Thyroid gland (tissue), 4 donors: ENCODE measurements around the gene ARPC2. TPM values are rescaled to one million over a fixed set of nuclear protein-coding genes. Genes with fewer than 3 reads are reported as not detected.

ENCODE experiments used
- DNase-seq, 2 donors: peaks; one replicate each; pipeline ENCODE4 v3.0.0-alpha.2; 2019
- H3K27ac ChIP-seq, 3 donors: fragments of 200-600 bp; sonication (generic); 1 replicate in 2 of 3; 2 replicates in 1 of 3; pipeline ENCODE4 v1.5.1; 2016 to 2019; ENCODE audit warnings: mild to moderate bottlenecking in 1 of 3, moderate library complexity in 1 of 3
- H3K27me3 ChIP-seq: fragments of 200-600 bp; sonication (generic); one replicate; pipeline ENCODE4 v1.5.1; 2019
- H3K36me3 ChIP-seq, 2 donors: fragments of 200-600 bp; sonication (generic); one replicate each; pipeline ENCODE4 v1.5.1; 2016 to 2019
- H3K4me1 ChIP-seq, 2 donors: fragments of 200-600 bp; sonication (generic); one replicate each; pipeline ENCODE4 v1.5.1; 2017 to 2019
- H3K4me3 ChIP-seq, 3 donors: fragments of 200-600 bp; sonication (generic); replicated peaks in 1 of 3; 1 replicate in 2 of 3; 2 replicates in 1 of 3; pipeline ENCODE4 v1.5.1; 2016; ENCODE audit warnings: mild to moderate bottlenecking in 1 of 3
- H3K9me3 ChIP-seq: fragments of 200-600 bp; sonication (generic); one replicate; pipeline ENCODE4 v1.5.1; 2017
- CTCF ChIP-seq, 6 experiments: fragments of 200-600 bp in 3 of 6; fragments of 450-650 bp in 3 of 6; sonication (generic) in 3 of 6; IDR thresholded peaks; one replicate each; pipeline ENCODE4 v1.5.1; 2016 to 2019; ENCODE audit warnings: antibody characterized with exemption in 6 of 6, mild to moderate bottlenecking in 2 of 6, inconsistent platforms in 1 of 6, moderate library complexity in 1 of 6
- POLR2A ChIP-seq, 2 donors: fragments of 450-650 bp; IDR thresholded peaks; one replicate each; pipeline ENCODE4 v1.6.1; 2017; ENCODE audit warnings: antibody characterized with exemption in 2 of 2, mild to moderate bottlenecking in 2 of 2, moderate library complexity in 1 of 2
- whole genome bisulfite sequencing, 2 donors: methylation state at CpG; one replicate each; pipeline ENCODE4 v1.1.5; 2017; 5-methylcytosine and 5-hydroxymethylcytosine counted together
- intact Hi-C: fragments of 100-400 bp; cut with DNase I; formaldehyde crosslinking; loops from one replicate; pipeline ENCODE4 v1.15.1; 2023
- total RNA-seq, 4 donors: library from RNA; depleted of rRNA; stranded (reverse); fragments of >200 nt; gene quantifications; one replicate each; pipeline ENCODE4 v1.2.3, GENCODE V29; 2016

Gene ARPC2
- total RNA-seq, 4 donors from 2014 or later = 157 to 219 (median 170) TPM

- 85 to 87% methylated on average over 3 of the region's 3 CpGs for WGBS, 2 donors
- H3K4me3 ChIP-seq = no peak overlapping the region
- H3K9me3 ChIP-seq = no peaks in the 10 kb centered on the region
- no peak for TF ChIP-seq POLR2A (IDR thresholded peaks at IDR 0.05)
- no peak for TF ChIP-seq CTCF (IDR thresholded peaks at IDR 0.05)
- intact Hi-C loops = no loop called here
- DNase-seq = no peak
- no peaks in the 10 kb centered on the region for H3K36me3 ChIP-seq
- no peaks in the 10 kb centered on the region for H3K4me1 ChIP-seq
- H3K27me3 ChIP-seq = no peaks in the 10 kb centered on the region
- no peak overlapping the region for H3K27ac ChIP-seq
These were observed 22.1 kb upstream of the ARPC2 start for GRCh38 chr2:218194880-218195279.

- no peaks in the 10 kb centered on the region for H3K36me3 ChIP-seq
- WGBS, 2 donors = 81 to 91% methylated on average over 4 of the region's 4 CpGs
- intact Hi-C loops = no loop called here
- no peak for DNase-seq
- no peaks in the 10 kb centered on the region for H3K27me3 ChIP-seq
- H3K4me3 ChIP-seq = no peak overlapping the region
- H3K4me1 ChIP-seq = no peaks in the 10 kb centered on the region
- H3K9me3 ChIP-seq = no peaks in the 10 kb centered on the region
- TF ChIP-seq POLR2A (IDR thresholded peaks at IDR 0.05) (no peak), CTCF (IDR thresholded peaks at IDR 0.05) (no peak)
- H3K27ac ChIP-seq = no peak overlapping the region
These were observed 20.0 kb upstream of the ARPC2 start for GRCh38 chr2:218196974-218197373.

GRCh38 chr2:218202266-218202665 is 14.7 kb upstream of the ARPC2 start:
- no peak for DNase-seq
- Histone ChIP-seq H3K4me1 (no peaks in the 10 kb centered on the region), H3K9me3 (no peaks in the 10 kb centered on the region), H3K27me3 (no peaks in the 10 kb centered on the region), H3K4me3 (no peak overlapping the region), H3K36me3 (no peaks in the 10 kb centered on the region), H3K27ac (no peak overlapping the region)
- TF ChIP-seq POLR2A (IDR thresholded peaks at IDR 0.05) (no peak), CTCF (IDR thresholded peaks at IDR 0.05) (no peak)
- intact Hi-C loops = no loop called here
- 80 to 88% methylated on average over 3 of the region's 3 CpGs for WGBS, 2 donors

- 95 to 98% methylated on average over 3 of the region's 3 CpGs for WGBS, 2 donors
- no peak for TF ChIP-seq POLR2A (IDR thresholded peaks at IDR 0.05)
- TF ChIP-seq CTCF (IDR thresholded peaks at IDR 0.05) = no peak
- H3K27me3 ChIP-seq = no peaks in the 10 kb centered on the region
- no peaks in the 10 kb centered on the region for H3K36me3 ChIP-seq
- H3K4me3 ChIP-seq = no peak overlapping the region
- no peak overlapping the region for H3K27ac ChIP-seq
- no peaks in the 10 kb centered on the region for H3K9me3 ChIP-seq
- intact Hi-C loops = no loop called here
- H3K4me1 ChIP-seq = no peaks in the 10 kb centered on the region
- DNase-seq = no peak
These were observed 7.9 kb upstream of the ARPC2 start for GRCh38 chr2:218209078-218209477.

GRCh38 chr2:218214116-218214515 is 2.9 kb upstream of the ARPC2 start:
- no peaks in the 10 kb centered on the region for H3K9me3 ChIP-seq
- 92 to 94% methylated on average over 1 of the region's 1 CpG for WGBS, 2 donors
- H3K36me3 ChIP-seq = no peaks in the 10 kb centered on the region
- intact Hi-C loops = loop anchor here (10.0 kb wide), 1 partner anchor 51 kb away; the partner anchor contains the start of gene GPBAR1
- H3K4me3 ChIP-seq = no peak overlapping the region
- no peak for DNase-seq
- no peak for TF ChIP-seq CTCF (IDR thresholded peaks at IDR 0.05)
- H3K27me3 ChIP-seq = no peaks in the 10 kb centered on the region
- no peak overlapping the region for H3K27ac ChIP-seq
- H3K4me1 ChIP-seq = peaks cover 16 to 19% of the 10 kb centered on the region in 2 donors
